Neural cell (in vitro differentiated cells): ENCODE data around the gene PGBD5. TPM values are rescaled to one million over a fixed set of nuclear protein-coding genes. Genes with fewer than 3 reads are reported as not detected.

Experiments
- H2AFZ ChIP-seq: fragments of 200-600, 300-800 bp; sonication (generic), shearing (Covaris generic); 2 replicates; pipeline ENCODE4 v1.6.0; 2014; ENCODE audit warnings: low read depth, mild to moderate bottlenecking, antibody characterized with exemption, low read length, moderate library complexity
- H3F3A ChIP-seq: fragments of 200-600 bp; shearing (Covaris generic); 2 replicates; pipeline ENCODE4 v1.6.1; 2016; ENCODE audit warnings: mild to moderate bottlenecking, moderate library complexity, mixed read lengths, antibody characterized with exemption, low read length; ENCODE audit not compliant: insufficient read depth, poor library complexity, severe bottlenecking
- H3K27ac ChIP-seq: fragments of 200-600, 300-800 bp; sonication (generic), shearing (Covaris generic); 2 replicates; pipeline ENCODE4 v1.5.1; 2014; ENCODE audit warnings: mild to moderate bottlenecking, low read length, moderate library complexity
- H3K27me3 ChIP-seq: fragments of 300-800, 200-600 bp; sonication (generic), shearing (Covaris generic); 2 replicates; pipeline ENCODE4 v1.6.0; 2014; ENCODE audit warnings: mild to moderate bottlenecking, low read depth, low read length, moderate library complexity; ENCODE audit not compliant: insufficient read depth
- H3K36me3 ChIP-seq: fragments of 300-800, 200-600 bp; sonication (generic), shearing (Covaris generic); 2 replicates; pipeline ENCODE4 v1.5.1; 2014; ENCODE audit warnings: mild to moderate bottlenecking, antibody characterized with exemption, low read length, moderate library complexity; ENCODE audit not compliant: insufficient read depth
- H3K4me2 ChIP-seq: fragments of 300-800, 200-600 bp; sonication (generic), shearing (Covaris generic); 2 replicates; pipeline ENCODE4 v1.6.0; 2014; ENCODE audit warnings: mild to moderate bottlenecking, low read length
- H3K4me3 ChIP-seq: fragments of 300-800, 200-600 bp; sonication (generic), shearing (Covaris generic); 2 replicates; pipeline ENCODE4 v1.5.1; 2014; ENCODE audit warnings: mild to moderate bottlenecking, low read length, moderate library complexity
- H3K79me2 ChIP-seq: fragments of 200-600 bp; shearing (Covaris generic); replicated peaks from 2 replicates; pipeline ENCODE4 v1.6.0; 2014; ENCODE audit warnings: mild to moderate bottlenecking, low read length, moderate library complexity; ENCODE audit not compliant: insufficient read depth
- H3K9ac ChIP-seq: fragments of 300-800, 200-600 bp; sonication (generic), shearing (Covaris generic); 2 replicates; pipeline ENCODE4 v1.6.1; 2016; ENCODE audit warnings: mild to moderate bottlenecking, low read length, mixed read lengths
- H3K9me2 ChIP-seq: fragments of 200-600 bp; shearing (Covaris generic); 2 replicates; pipeline ENCODE4 v1.6.1; 2016; ENCODE audit warnings: mild to moderate bottlenecking, low read length, mixed read lengths; ENCODE audit not compliant: insufficient read depth
- H3K9me3 ChIP-seq: fragments of 200-600, 300-800 bp; sonication (generic), shearing (Covaris generic); 2 replicates; pipeline ENCODE4 v1.6.1; 2016; ENCODE audit warnings: mild to moderate bottlenecking, mixed run types, low read length, moderate library complexity, mixed read lengths
- H4K20me1 ChIP-seq: fragments of 200-600 bp; shearing (Covaris generic); 2 replicates; pipeline ENCODE4 v1.6.1; 2016; ENCODE audit warnings: mild to moderate bottlenecking, mixed run types; ENCODE audit not compliant: insufficient read depth
- CTCF ChIP-seq: fragments of 450-650 bp; IDR thresholded peaks from 2 replicates; pipeline ENCODE4 v1.5.1; 2014; ENCODE audit warnings: antibody characterized with exemption, mild to moderate bottlenecking, moderate library complexity; ENCODE audit not compliant: poor library complexity, severe bottlenecking
- EP300 ChIP-seq: fragments of 450-650 bp; conservative IDR thresholded peaks from 2 replicates; pipeline ENCODE4 v1.6.1; 2014; ENCODE audit warnings: antibody characterized with exemption, mild to moderate bottlenecking, moderate library complexity; ENCODE audit not compliant: poor library complexity, severe bottlenecking
- EZH2 ChIP-seq: fragments of 200-600, 300-800 bp; shearing (Covaris generic), sonication (generic); IDR thresholded peaks from 2 replicates; pipeline ENCODE4 v1.6.1; 2014; ENCODE audit warnings: antibody characterized with exemption, low read length, borderline replicate concordance, mild to moderate bottlenecking; ENCODE audit not compliant: insufficient read depth, poor library complexity, severe bottlenecking
- MXI1 ChIP-seq: fragments of 450-650 bp; conservative IDR thresholded peaks from 2 replicates; pipeline ENCODE4 v1.6.1; 2014; ENCODE audit warnings: antibody characterized with exemption, mild to moderate bottlenecking; ENCODE audit not compliant: poor library complexity, severe bottlenecking
- POLR2AphosphoS5 ChIP-seq: IDR thresholded peaks from 2 replicates; pipeline ENCODE4 v1.6.1; 2012
- RAD21 ChIP-seq: fragments of 450-650 bp; conservative IDR thresholded peaks from 2 replicates; pipeline ENCODE4 v1.6.1; 2014; ENCODE audit warnings: antibody characterized with exemption, mild to moderate bottlenecking, moderate library complexity
- REST ChIP-seq: IDR thresholded peaks from 2 replicates; pipeline ENCODE4 v1.6.1; 2012; ENCODE audit warnings: borderline replicate concordance
- SMC3 ChIP-seq: fragments of 450-650 bp; conservative IDR thresholded peaks from 2 replicates; pipeline ENCODE4 v1.6.1; 2014; ENCODE audit warnings: antibody characterized with exemption, mild to moderate bottlenecking, moderate library complexity; ENCODE audit not compliant: poor library complexity
- TAF1 ChIP-seq: IDR thresholded peaks from 2 replicates; pipeline ENCODE4 v1.6.1; 2012; ENCODE audit warnings: low read depth
- polyA plus RNA-seq: library from polyadenylated mRNA; depleted of rRNA; stranded (reverse); fragments of >200 nt; gene quantifications from 2 replicates; pipeline ENCODE4 v1.2.3, GENCODE V29; 2014

PGBD5 gene
- polyA plus RNA-seq, 1 donor from 2014 or later, result 16.3 TPM

GRCh38 chr1:230299191-230300006 lies 126.7 kb downstream of the PGBD5 start:
- Histone ChIP-seq H3K4me2 (no peak overlapping the region), H3F3A (no peaks in the 10 kb centered on the region), H3K4me3 (no peak overlapping the region), H3K9me2 (no peaks in the 10 kb centered on the region), H2AFZ (no peak overlapping the region), H3K9me3 (no peaks in the 10 kb centered on the region), H3K36me3 (no peaks in the 10 kb centered on the region), H3K9ac (no peak overlapping the region), H3K79me2 (no peaks in the 10 kb centered on the region), H4K20me1 (no peaks in the 10 kb centered on the region), H3K27ac (no peak overlapping the region), H3K27me3 (no peaks in the 10 kb centered on the region)
- TF ChIP-seq CTCF (no peak), TAF1 (no peak), RAD21 (no peak), POLR2AphosphoS5 (no peak), REST (no peak), EZH2 (no peak), SMC3 (no peak), MXI1 (no peak), EP300 (no peak)

- no peaks in the 10 kb centered on the region for H3K79me2 ChIP-seq
- no peaks in the 10 kb centered on the region for H3K36me3 ChIP-seq
- no peaks in the 10 kb centered on the region for H3K9me3 ChIP-seq
- no peak overlapping the region for H3K9ac ChIP-seq
- H3K9me2 ChIP-seq, result no peaks in the 10 kb centered on the region
- no peaks in the 10 kb centered on the region for H4K20me1 ChIP-seq
- H3K4me3 ChIP-seq, result no peak overlapping the region
- no peak overlapping the region for H3K27ac ChIP-seq
- H3K4me2 ChIP-seq, result no peak overlapping the region
- no peak overlapping the region for H2AFZ ChIP-seq
- H3F3A ChIP-seq, result no peaks in the 10 kb centered on the region
- TF ChIP-seq TAF1 (no peak), EP300 (no peak), RAD21 (no peak), SMC3 (no peak), MXI1 (no peak), CTCF (no peak), REST (no peak), POLR2AphosphoS5 (no peak), EZH2 (no peak)
- H3K27me3 ChIP-seq, result no peaks in the 10 kb centered on the region
These were observed 130.8 kb downstream of the PGBD5 start for GRCh38 chr1:230295367-230295766.
